IMR-90 (cell line): ENCODE results near the gene MRGPRX2. TPM values are rescaled to one million over a fixed set of nuclear protein-coding genes. Genes with fewer than 3 reads are reported as not detected.

Experiments used
- ATAC-seq: fragments of 200-7000 bp; cut with Tn5 transposase; 2 replicates; pipeline ENCODE4 v1.9.1; 2020; ENCODE audit warnings: low read depth, mild to moderate bottlenecking, moderate library complexity
- BruUV-seq: library from RNA; stranded (reverse); fragments of 400-500 nt; replicated peaks from 2 replicates; lab custom pipeline; 2021; lab: Mats Ljungman, UMichigan
- CTCF ChIA-PET: fragments of 300-600 bp; formaldehyde crosslinking; extraction: SDS; loops from one replicate; lab custom pipeline; 2021; ENCODE audit warnings: antibody characterized with exemption; lab: Yijun Ruan, JAX
- POLR2A ChIA-PET: fragments of 300-600 bp; sonication (Branson Sonifier 250); formaldehyde crosslinking; loops from one replicate; lab custom pipeline; 2022; ENCODE audit warnings: antibody characterized with exemption; ENCODE audit not compliant: unreplicated experiment; lab: Charles Lee
- DNase-seq: peaks from one replicate; pipeline ENCODE4 v3.0.0; 2013
- H2AFZ ChIP-seq: replicated peaks from 2 replicates; pipeline ENCODE3; 2013; ENCODE audit warnings: low read length, mild to moderate bottlenecking; ENCODE audit not compliant: poor library complexity
- H2AK5ac ChIP-seq: 2 replicates; pipeline ENCODE4 v1.6.1; 2013; ENCODE audit warnings: low read depth, low read length, inconsistent platforms
- H2AK9ac ChIP-seq: replicated peaks from 2 replicates; pipeline ENCODE3; 2013; ENCODE audit warnings: mild to moderate bottlenecking, low read depth, low read length, moderate library complexity; ENCODE audit not compliant: poor library complexity
- H2BK120ac ChIP-seq: 2 replicates; pipeline ENCODE4 v1.6.1; 2013; ENCODE audit warnings: low read depth, low read length, inconsistent platforms
- H2BK15ac ChIP-seq: 3 replicates; pipeline ENCODE4 v1.6.1; 2013; ENCODE audit warnings: low read depth, low read length, inconsistent platforms
- H2BK20ac ChIP-seq: 2 replicates; pipeline ENCODE4 v1.6.1; 2013; ENCODE audit warnings: low read depth, mild to moderate bottlenecking, inconsistent platforms, low read length, moderate library complexity
- H2BK5ac ChIP-seq: 2 replicates; pipeline ENCODE4 v1.6.1; 2013; ENCODE audit warnings: mild to moderate bottlenecking, low read depth, low read length, inconsistent platforms; ENCODE audit not compliant: poor library complexity, severe bottlenecking
- H3K14ac ChIP-seq: replicated peaks from 2 replicates; pipeline ENCODE4 v1.6.1; 2013; ENCODE audit warnings: low read depth, low read length, inconsistent platforms
- H3K18ac ChIP-seq: 2 replicates; pipeline ENCODE4 v1.6.1; 2013; ENCODE audit warnings: low read depth, low read length, control low read depth
- H3K23ac ChIP-seq: 2 replicates; pipeline ENCODE4 v1.6.1; 2013; ENCODE audit warnings: low read depth, low read length, inconsistent platforms
- H3K27ac ChIP-seq: 2 replicates; pipeline ENCODE4 v1.5.1; 2013; ENCODE audit warnings: mild to moderate bottlenecking, control low read depth, low read length; ENCODE audit not compliant: insufficient read depth
- H3K27me3 ChIP-seq: 2 replicates; pipeline ENCODE4 v1.6.1; 2013; ENCODE audit warnings: low read length; ENCODE audit not compliant: control insufficient read depth, insufficient read depth
- H3K36me3 ChIP-seq: 2 replicates; pipeline ENCODE4 v1.6.1; 2013; ENCODE audit warnings: low read length, mixed read lengths; ENCODE audit not compliant: control insufficient read depth, insufficient read depth
- H3K4ac ChIP-seq: 2 replicates; pipeline ENCODE4 v1.6.1; 2013; ENCODE audit warnings: low read depth, low read length, inconsistent platforms
- H3K4me1 ChIP-seq: 2 replicates; pipeline ENCODE4 v1.6.1; 2013; ENCODE audit warnings: low read length, mixed read lengths; ENCODE audit not compliant: control insufficient read depth, insufficient read depth
- H3K4me2 ChIP-seq: 2 replicates; pipeline ENCODE4 v1.6.1; 2013; ENCODE audit warnings: low read depth, mild to moderate bottlenecking, control low read depth, low read length, moderate library complexity
- H3K4me3 ChIP-seq: 2 replicates; pipeline ENCODE4 v1.5.1; 2013; ENCODE audit warnings: low read depth, mild to moderate bottlenecking, control low read depth, low read length, moderate library complexity; ENCODE audit not compliant: insufficient read depth
- H3K56ac ChIP-seq: 2 replicates; pipeline ENCODE4 v1.6.1; 2013; ENCODE audit warnings: low read length, inconsistent platforms; ENCODE audit not compliant: insufficient read depth; ENCODE audit errors: extremely low read depth
- H3K79me1 ChIP-seq, 2 experiments: 2 replicates each; pipeline ENCODE4 v1.6.1; 2013; ENCODE audit warnings: low read length in 2 of 2, inconsistent platforms in 1 of 2, low read depth in 1 of 2
- H3K9ac ChIP-seq: 2 replicates; pipeline ENCODE4 v1.6.1; 2013; ENCODE audit warnings: low read depth, low read length, control low read depth
- H3K9me1 ChIP-seq: 2 replicates; pipeline ENCODE4 v1.6.1; 2013; ENCODE audit warnings: low read length, inconsistent platforms; ENCODE audit not compliant: insufficient read depth
- H3K9me3 ChIP-seq: 2 replicates; pipeline ENCODE4 v1.6.1; 2013; ENCODE audit warnings: low read length; ENCODE audit not compliant: control insufficient read depth, insufficient read depth
- H4K20me1 ChIP-seq: 2 replicates; pipeline ENCODE4 v1.6.1; 2013; ENCODE audit warnings: low read length, inconsistent platforms; ENCODE audit not compliant: insufficient read depth
- H4K5ac ChIP-seq: 2 replicates; pipeline ENCODE4 v1.6.1; 2013; ENCODE audit warnings: mild to moderate bottlenecking, low read depth, low read length, control low read depth
- H4K8ac ChIP-seq, 2 experiments: 2 replicates each; pipeline ENCODE4 v1.6.1; 2013; ENCODE audit warnings: low read depth in 2 of 2, low read length in 2 of 2, control low read depth in 1 of 2, inconsistent platforms in 1 of 2
- H4K91ac ChIP-seq: 2 replicates; pipeline ENCODE4 v1.6.1; 2013; ENCODE audit warnings: low read depth, low read length, inconsistent platforms; ENCODE audit not compliant: insufficient read depth
- CTCF ChIP-seq: conservative IDR thresholded peaks from 2 replicates; pipeline ENCODE4 v1.5.1; 2012; ENCODE audit warnings: mild to moderate bottlenecking, low read depth, low read length, improper control_type of control experiment
- MAFK ChIP-seq: IDR thresholded peaks from 2 replicates; pipeline ENCODE4 v1.6.1; 2012; ENCODE audit warnings: low read depth, low read length, improper control_type of control experiment
- MAZ ChIP-seq: IDR thresholded peaks from 2 replicates; pipeline ENCODE4 v1.6.1; 2012; ENCODE audit warnings: low read depth, mild to moderate bottlenecking, low read length, improper control_type of control experiment, moderate library complexity, borderline replicate concordance
- NFE2L2 ChIP-seq: fragments of 150-350 bp; IDR thresholded peaks from 2 replicates; pipeline ENCODE4 v1.6.1; 2016; ENCODE audit warnings: low read depth, mild to moderate bottlenecking, low read length
- RAD21 ChIP-seq: IDR thresholded peaks from 2 replicates; pipeline ENCODE4 v1.6.1; 2012; ENCODE audit warnings: low read length, improper control_type of control experiment
- RCOR1 ChIP-seq: IDR thresholded peaks from 2 replicates; pipeline ENCODE4 v1.6.1; 2012; ENCODE audit warnings: mild to moderate bottlenecking, low read length, improper control_type of control experiment; ENCODE audit not compliant: insufficient replicate concordance
- RFX5 ChIP-seq: IDR thresholded peaks from 2 replicates; pipeline ENCODE4 v1.8.0; 2012; ENCODE audit warnings: low read depth, mild to moderate bottlenecking, low read length, moderate library complexity
- SMC3 ChIP-seq: fragments of 150-350 bp; IDR thresholded peaks from 2 replicates; pipeline ENCODE4 v1.6.1; 2016; ENCODE audit warnings: low read depth, mild to moderate bottlenecking, antibody characterized with exemption, low read length, moderate library complexity
- USF2 ChIP-seq: fragments of 150-350 bp; IDR thresholded peaks from 2 replicates; pipeline ENCODE4 v1.6.1; 2017; ENCODE audit warnings: mild to moderate bottlenecking, antibody characterized with exemption, low read length, low read depth
- dilution Hi-C: fragments of 300-500 bp; cut with HindIII; formaldehyde crosslinking; loops from one replicate; pipeline ENCODE4 v1.14.3; 2018; ENCODE audit warnings: low sequenced_read_pairs; ENCODE audit not compliant: unreplicated experiment
- in situ Hi-C: fragments of 300-500 bp; cut with MboI; formaldehyde crosslinking; loops from 3 replicates; pipeline ENCODE4 v1.14.3; 2019; ENCODE audit warnings: low sequenced_read_pairs, inconsistent platforms, mixed read lengths
- intact Hi-C: fragments of 100-400 bp; cut with micrococcal nuclease; formaldehyde crosslinking; loops from 2 replicates; pipeline ENCODE4 v1.10.0; 2022
- polyA plus RNA-seq, 3 experiments: library from polyadenylated mRNA; depleted of rRNA; stranded (reverse); fragments of >200 nt; gene quantifications; 2 replicates each; pipeline ENCODE4 v1.2.3, GENCODE V29; 2012; ENCODE audit warnings: low replicate concordance in 1 of 3
- total RNA-seq: library from RNA; depleted of rRNA; stranded (reverse); fragments of >200 nt; gene quantifications from 2 replicates; pipeline ENCODE4 v1.2.3, GENCODE V29; 2012

Gene MRGPRX2
- total and polyA plus RNA-seq, 2 of the 4 experiments (the other 2 are of a cell fraction): not detected

DNA sequence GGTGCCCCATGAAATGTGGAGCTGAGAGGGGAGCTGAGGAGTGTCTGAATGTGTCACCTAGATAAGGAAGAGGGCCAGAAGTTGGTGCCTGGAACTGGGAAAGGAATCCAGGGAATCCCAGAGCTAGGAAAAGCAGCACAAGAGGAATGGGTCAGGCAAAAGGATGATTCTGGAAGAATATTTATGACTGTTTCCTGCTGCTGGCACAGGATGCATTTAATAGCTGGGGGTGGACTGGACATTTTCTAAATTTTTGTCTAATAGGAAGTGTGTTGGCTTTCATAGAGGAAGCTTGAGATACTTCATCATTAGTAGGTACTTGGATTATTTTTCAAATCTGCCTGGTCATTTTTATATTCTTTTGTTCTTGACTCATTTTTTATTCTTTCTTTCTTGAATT is 17.4 kb upstream of the MRGPRX2 start:
- intact Hi-C loops (loop anchor here (1.0 to 10.0 kb wide), 3 partner anchors 38 to 827 kb away; partner anchors contain the start of gene E2F8), dilution Hi-C loops (no loop called here), in situ Hi-C loops (loop anchor here (25.0 kb wide), 1 partner anchor 684 kb away; no protein-coding TSS in a partner anchor)
- H3K56ac ChIP-seq: no peak overlapping the region
- H2AK9ac ChIP-seq: no peak overlapping the region
- H3K4me1 ChIP-seq: peaks cover 3% of the 10 kb centered on the region; the same call in 1 of the 2 replicates
- TF ChIP-seq CTCF: no peak
- TF ChIP-seq RCOR1: no peak
- no peak for TF ChIP-seq MAFK
- no peak for TF ChIP-seq NFE2L2
- no peak for TF ChIP-seq RFX5
- TF ChIP-seq USF2: no peak
- no peak for TF ChIP-seq MAZ
- TF ChIP-seq SMC3: no peak
- TF ChIP-seq RAD21: no peak
- no peaks in the 10 kb centered on the region for H3K79me1 ChIP-seq
- peaks cover 18% of the 10 kb centered on the region for H3K27me3 ChIP-seq
- no peak overlapping the region for H3K27ac ChIP-seq
- no peaks in the 10 kb centered on the region for H3K36me3 ChIP-seq
- no peak overlapping the region for H3K4me3 ChIP-seq
- POLR2A ChIA-PET: interaction anchor here (0.6 kb wide), 1 partner anchor 17 kb away, joined by 7 read pairs; no protein-coding TSS in a partner anchor
- no peak overlapping the region for H4K8ac ChIP-seq
- no peak overlapping the region for H2AFZ ChIP-seq
- no peak overlapping the region for H3K14ac ChIP-seq
- no peak overlapping the region for H2BK20ac ChIP-seq
- no peak overlapping the region for H3K4ac ChIP-seq
- no peaks in the 10 kb centered on the region for H3K9me1 ChIP-seq
- H3K9me3 ChIP-seq: no peaks in the 10 kb centered on the region
- no peak overlapping the region for H3K9ac ChIP-seq
- H4K5ac ChIP-seq: no peak overlapping the region
- H2AK5ac ChIP-seq: no peak overlapping the region
- ATAC-seq: no peak
- CTCF ChIA-PET: interaction anchor here (0.9 to 1.9 kb wide), 4 partner anchors 10 to 182 kb away, joined by 3 to 8 read pairs (median 7); no protein-coding TSS in a partner anchor
- no peak overlapping the region for H2BK120ac ChIP-seq
- H3K18ac ChIP-seq: no peak overlapping the region
- DNase-seq: no peak
- H2BK15ac ChIP-seq: no peak overlapping the region
- no peaks in the 10 kb centered on the region for H4K20me1 ChIP-seq
- no TSS peak for BruUV-seq
- no peak overlapping the region for H3K23ac ChIP-seq
- H3K4me2 ChIP-seq: no peak overlapping the region
- H4K91ac ChIP-seq: no peak overlapping the region
- H2BK5ac ChIP-seq: no peak overlapping the region
